Psoas muscle (tissue), 8 donors: Measurements from ENCODE around the gene C3orf49. TPM values are rescaled to one million over a fixed set of nuclear protein-coding genes. Genes with fewer than 3 reads are reported as not detected.

Experiments
- ATAC-seq, 4 donors: fragments of 200-7000 bp; cut with Tn5 transposase; one replicate each; pipeline ENCODE4 v1.9.1; 2020; ENCODE audit warnings: moderate library complexity in 3 of 4, mild to moderate bottlenecking in 2 of 4
- DNase-seq, 2 donors: peaks; one replicate each; pipeline ENCODE4 v3.0.0-alpha.2; 2020
- H3K27ac ChIP-seq: fragments of 200-600 bp; one replicate; pipeline ENCODE4 v1.8.0; 2022
- H3K27me3 ChIP-seq, 3 donors: fragments of 200-600 bp in 1 of 3; one replicate each; pipeline versions ENCODE4 v1.6.1 to v1.8.0; 2013 to 2022; ENCODE audit warnings: low read length in 2 of 3, mild to moderate bottlenecking in 2 of 3, moderate library complexity in 1 of 3; ENCODE audit not compliant: insufficient read depth in 3 of 3
- H3K36me3 ChIP-seq, 2 donors: fragments of 200-600 bp in 1 of 2; one replicate each; pipeline versions ENCODE4 v1.6.1 to v1.8.0; 2013 to 2022; ENCODE audit warnings: low read depth in 1 of 2, mild to moderate bottlenecking in 1 of 2, moderate library complexity in 1 of 2; ENCODE audit not compliant: insufficient read depth in 1 of 2
- H3K4me1 ChIP-seq: fragments of 200-600 bp; one replicate; pipeline ENCODE4 v1.8.0; 2022
- H3K4me3 ChIP-seq: fragments of 200-600 bp; one replicate; pipeline ENCODE4 v1.8.0; 2022; ENCODE audit warnings: mild to moderate bottlenecking
- H3K9me3 ChIP-seq: fragments of 200-600 bp; one replicate; pipeline ENCODE4 v1.8.0; 2022
- CTCF ChIP-seq: fragments of 200-600 bp; IDR thresholded peaks from one replicate; pipeline ENCODE4 v1.8.0; 2022; ENCODE audit warnings: antibody characterized with exemption
- WGBS, 3 donors: extraction: QIAGEN DNeasy Blood & Tissue Kit; methylation state at CpG; one replicate each; pipeline versions ENCODE4 v1.1.6 to v1.1.7; 2013; 5-methylcytosine and 5-hydroxymethylcytosine counted together
- intact Hi-C, 2 donors: fragments of 100-400 bp; cut with DNase I; formaldehyde crosslinking; loops; one replicate each; pipeline versions ENCODE4 v1.11.0 to v1.14.2; 2022
- polyA plus RNA-seq, 3 donors: library from polyadenylated mRNA; stranded (reverse); fragments of 200-250 nt; gene quantifications; one replicate each; pipeline ENCODE4 v1.2.3, GENCODE V29; 2013
- total RNA-seq, 4 donors: library from RNA; stranded (reverse); fragmentation: NEBNext Ultra II Directional in 2 of 4; extraction: Animal tissue kit (Norgen Biotek cat#: 25700) in 2 of 4; gene quantifications; one replicate each; pipeline versions ENCODE4 v1.2.1 to v1.2.4, GENCODE V29; 2021 to 2023
- donor health status: healthy with polysubstance abuse.
- donor health status: DM: no; HTN: no; CAD: no; lungs with moderate emphysema.
- donor health status: Bipolar disorder and iron deficiency.
- donor health status: healthy.
- donor health status: DM: yes; HTN: yes; CAD: no.
- donor health status: DM: no; HTN: no; CAD: no.
- donor health status: DM: no; HTN: no; CAD: no.
- donor health status: DM: yes; HTN: yes; CAD: no.

The C3orf49 gene
- total and polyA plus RNA-seq, 7 donors = 0.08 TPM; not detected in 6

DNA sequence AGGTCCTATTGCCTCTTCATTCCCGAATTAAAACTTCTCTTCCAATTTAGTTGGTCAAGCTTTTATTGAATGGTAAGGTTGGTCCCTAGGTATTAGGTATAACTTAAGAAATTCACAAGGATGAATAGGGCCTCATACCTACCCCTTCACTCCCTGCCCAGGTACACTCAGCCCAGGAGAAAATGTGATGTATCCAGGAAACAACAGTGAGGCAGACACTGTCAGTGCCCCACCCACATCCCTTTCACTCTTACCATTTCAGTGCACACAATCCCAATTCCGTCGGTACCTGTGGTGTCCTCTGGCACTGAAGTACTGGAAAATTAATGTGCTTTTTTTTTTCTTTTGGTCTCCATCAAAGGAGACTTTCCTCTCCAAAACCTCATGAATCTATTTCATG is 10.5 kb upstream of the C3orf49 start:
- DNase-seq (no peak), ATAC-seq (no peak)
- H3K27ac ChIP-seq = no peak overlapping the region
- H3K36me3 ChIP-seq = no peaks in the 10 kb centered on the region
- 72 to 82% (median 81%) methylated on average over 3 of the region's 3 CpGs for WGBS, 3 donors
- intact Hi-C loops = no loop called here
- H3K4me1 ChIP-seq = no peaks in the 10 kb centered on the region
- no peak overlapping the region for H3K4me3 ChIP-seq
- TF ChIP-seq CTCF = no peak
- no peaks in the 10 kb centered on the region for H3K27me3 ChIP-seq
- H3K9me3 ChIP-seq = no peaks in the 10 kb centered on the region

GRCh38 chr3:63809607-63810006 is 9.5 kb upstream of the C3orf49 start:
- no peak overlapping the region for H3K27ac ChIP-seq
- H3K4me1 ChIP-seq = no peaks in the 10 kb centered on the region
- no peaks in the 10 kb centered on the region for H3K27me3 ChIP-seq
- H3K36me3 ChIP-seq = no peaks in the 10 kb centered on the region
- TF ChIP-seq CTCF = no peak
- 84 to 88% (median 87%) methylated on average over 6 of the region's 6 CpGs for WGBS, 3 donors
- no peak for ATAC-seq
- H3K4me3 ChIP-seq = no peak overlapping the region
- DNase-seq = no peak
- intact Hi-C loops = loop anchor here in 1 of 2 donors (10.0 kb wide), 1 partner anchor 1185 kb away; no protein-coding TSS in a partner anchor
- H3K9me3 ChIP-seq = no peaks in the 10 kb centered on the region

- no peaks in the 10 kb centered on the region for H3K27me3 ChIP-seq
- H3K4me3 ChIP-seq = no peak overlapping the region
- H3K4me1 ChIP-seq = no peaks in the 10 kb centered on the region
- ATAC-seq (no peak), DNase-seq (no peak)
- H3K27ac ChIP-seq = no peak overlapping the region
- 88 to 92% (median 89%) methylated on average over 3 of the region's 3 CpGs for WGBS, 3 donors
- peaks cover 0 to 2% of the 10 kb centered on the region in 2 donors for H3K36me3 ChIP-seq
- no peak for TF ChIP-seq CTCF
- H3K9me3 ChIP-seq = no peaks in the 10 kb centered on the region
- intact Hi-C loops = loop anchor here in 1 of 2 donors (10.0 kb wide), 1 partner anchor 1189 kb away; no protein-coding TSS in a partner anchor
These were observed 4.9 kb upstream of the C3orf49 start for GRCh38 chr3:63814237-63814636.

GRCh38 chr3:63817225-63817624 is 1.9 kb upstream of the C3orf49 start:
- no peak overlapping the region for H3K27ac ChIP-seq
- no peak for DNase-seq
- WGBS, 3 donors = 92 to 94% (median 94%) methylated on average over 5 of the region's 5 CpGs
- no peaks in the 10 kb centered on the region for H3K27me3 ChIP-seq
- no peaks in the 10 kb centered on the region for H3K4me1 ChIP-seq
- H3K4me3 ChIP-seq = no peak overlapping the region
- TF ChIP-seq CTCF = no peak
- no peaks in the 10 kb centered on the region for H3K9me3 ChIP-seq
- intact Hi-C loops = loop anchor here (5.0 to 10.0 kb wide), 2 partner anchors 1192 to 1200 kb away; no protein-coding TSS in a partner anchor
- H3K36me3 ChIP-seq = peaks cover 0 to 2% of the 10 kb centered on the region in 2 donors
- no peak for ATAC-seq
